Gastroesophageal sphincter (tissue), 4 donors: ENCODE results near the gene FPR1. TPM values are rescaled to one million over a fixed set of nuclear protein-coding genes. Genes with fewer than 3 reads are reported as not detected.

ENCODE experiments used
- ATAC-seq: fragments of 150-250 bp; one replicate; pipeline ENCODE4 v1.9.1; 2016; ENCODE audit warnings: mild to moderate bottlenecking, moderate library complexity
- H3K27ac ChIP-seq, 4 donors: fragments of 200-600 bp; sonication (generic) in 3 of 4; 1 replicate in 3 of 4; 2 replicates in 1 of 4; pipeline ENCODE4 v1.5.1; 2016 to 2019
- H3K27me3 ChIP-seq: fragments of 200-600 bp; sonication (generic); one replicate; pipeline ENCODE4 v1.5.1; 2019
- H3K36me3 ChIP-seq, 2 donors: fragments of 200-600 bp; sonication (generic); one replicate each; pipeline ENCODE4 v1.5.1; 2019; ENCODE audit warnings: control low read depth in 1 of 2
- H3K4me1 ChIP-seq, 3 donors: fragments of 200-600 bp; sonication (generic); 1 replicate in 2 of 3; 2 replicates in 1 of 3; pipeline ENCODE4 v1.5.1; 2016 to 2019; ENCODE audit warnings: control low read depth in 2 of 3
- H3K4me3 ChIP-seq, 2 donors: fragments of 200-600 bp; sonication (generic); one replicate each; pipeline ENCODE4 v1.5.1; 2019; ENCODE audit warnings: mild to moderate bottlenecking in 1 of 2, moderate library complexity in 1 of 2
- H3K9me3 ChIP-seq, 3 donors: fragments of 200-600 bp; sonication (generic); one replicate each; pipeline ENCODE4 v1.5.1; 2017 to 2019; ENCODE audit warnings: control low read depth in 2 of 3
- EP300 ChIP-seq: sonication (generic); formaldehyde crosslinking; IDR thresholded peaks from one replicate; pipeline ENCODE4 v1.6.1; 2017; ENCODE audit warnings: antibody characterized with exemption, mild to moderate bottlenecking
- POLR2A ChIP-seq, 2 donors: fragments of 450-650 bp; IDR thresholded peaks; one replicate each; pipeline ENCODE4 v1.6.1; 2017; ENCODE audit warnings: antibody characterized with exemption in 2 of 2, mild to moderate bottlenecking in 2 of 2, moderate library complexity in 1 of 2
- POLR2AphosphoS5 ChIP-seq: sonication (generic); formaldehyde crosslinking; IDR thresholded peaks from one replicate; pipeline ENCODE4 v1.6.1; 2017; ENCODE audit warnings: antibody characterized with exemption
- WGBS, 2 donors: methylation state at CpG; one replicate each; pipeline ENCODE4 v1.1.5; 2018; ENCODE audit warnings: low coverage in 1 of 2; 5-methylcytosine and 5-hydroxymethylcytosine counted together
- total RNA-seq, 4 donors: library from RNA; depleted of rRNA; stranded (reverse); fragments of >200 nt; gene quantifications; one replicate each; pipeline ENCODE4 v1.1.0, GENCODE V29; 2016
- TF ChIP-seq, protein P1 (sequence below), 4 experiments: fragments of 200-600 bp in 2 of 4; fragments of 450-650 bp in 2 of 4; sonication (generic) in 1 of 4; IDR thresholded peaks; one replicate each; pipeline ENCODE4 v1.5.1; 2017 to 2019; ENCODE audit warnings: antibody characterized with exemption in 4 of 4, mild to moderate bottlenecking in 2 of 4, moderate library complexity in 2 of 4

The FPR1 gene
- total RNA-seq, 4 donors from 2014 or later = 0.93 to 19.8 (median 9.2) TPM

DNA sequence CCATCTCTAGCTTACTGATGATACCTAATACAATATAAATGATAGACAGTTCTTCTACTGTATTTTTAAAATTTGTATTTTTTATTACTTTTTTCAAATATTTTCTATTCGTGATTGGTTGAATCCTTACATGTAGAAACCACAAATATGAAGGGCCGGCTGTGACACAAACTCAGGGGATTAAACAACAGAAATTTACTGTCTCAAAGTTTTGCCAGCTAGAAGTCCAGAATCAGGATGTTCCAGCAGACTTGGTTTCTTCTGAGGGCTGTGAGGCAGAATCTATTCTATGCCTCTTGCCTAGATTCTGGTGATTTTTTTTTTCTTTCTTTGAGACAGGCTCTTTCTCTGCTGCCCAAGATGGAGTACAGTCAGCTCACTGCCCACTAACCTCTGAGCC lies 13.8 kb downstream of the FPR1 start:
- Histone ChIP-seq H3K27ac (no peak overlapping the region), H3K4me3 (no peak overlapping the region), H3K27me3 (peaks cover 76% of the 10 kb centered on the region), H3K4me1 (no peaks in the 10 kb centered on the region), H3K36me3 (no peaks in the 10 kb centered on the region), H3K9me3 (no peaks in the 10 kb centered on the region)
- ATAC-seq = no peak
- 52 to 57% methylated on average over 2 of the region's 2 CpGs for WGBS, 2 donors
- TF ChIP-seq POLR2A (IDR thresholded peaks at IDR 0.05) (no peak), POLR2AphosphoS5 (no peak), EP300 (no peak)
- TF ChIP-seq, protein P1, sequence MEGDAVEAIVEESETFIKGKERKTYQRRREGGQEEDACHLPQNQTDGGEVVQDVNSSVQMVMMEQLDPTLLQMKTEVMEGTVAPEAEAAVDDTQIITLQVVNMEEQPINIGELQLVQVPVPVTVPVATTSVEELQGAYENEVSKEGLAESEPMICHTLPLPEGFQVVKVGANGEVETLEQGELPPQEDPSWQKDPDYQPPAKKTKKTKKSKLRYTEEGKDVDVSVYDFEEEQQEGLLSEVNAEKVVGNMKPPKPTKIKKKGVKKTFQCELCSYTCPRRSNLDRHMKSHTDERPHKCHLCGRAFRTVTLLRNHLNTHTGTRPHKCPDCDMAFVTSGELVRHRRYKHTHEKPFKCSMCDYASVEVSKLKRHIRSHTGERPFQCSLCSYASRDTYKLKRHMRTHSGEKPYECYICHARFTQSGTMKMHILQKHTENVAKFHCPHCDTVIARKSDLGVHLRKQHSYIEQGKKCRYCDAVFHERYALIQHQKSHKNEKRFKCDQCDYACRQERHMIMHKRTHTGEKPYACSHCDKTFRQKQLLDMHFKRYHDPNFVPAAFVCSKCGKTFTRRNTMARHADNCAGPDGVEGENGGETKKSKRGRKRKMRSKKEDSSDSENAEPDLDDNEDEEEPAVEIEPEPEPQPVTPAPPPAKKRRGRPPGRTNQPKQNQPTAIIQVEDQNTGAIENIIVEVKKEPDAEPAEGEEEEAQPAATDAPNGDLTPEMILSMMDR (IDR thresholded peaks at IDR 0.05) = no peak

DNA sequence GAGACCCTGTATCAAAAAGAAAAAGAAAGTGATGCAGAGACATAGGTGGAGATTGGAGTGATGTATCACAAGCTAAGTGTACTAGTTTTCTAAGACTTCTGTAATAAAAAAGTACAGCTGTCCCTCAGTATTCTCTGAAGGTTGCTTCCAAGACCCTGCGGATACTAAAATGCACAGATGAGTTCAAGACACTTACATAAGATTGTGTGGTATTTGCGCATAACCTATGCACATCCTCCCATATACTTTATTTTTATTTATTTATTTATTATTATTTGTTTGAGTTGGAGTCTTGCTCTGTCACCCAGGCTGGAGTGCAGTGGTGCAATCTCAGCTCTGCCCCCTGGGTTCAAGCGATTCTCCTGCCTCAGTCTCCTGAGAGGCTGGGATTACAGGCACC lies 14.3 kb downstream of the FPR1 start:
- WGBS, 2 donors = 96 to 100% methylated on average over 2 to 3 of the region's 3 CpGs

GRCh38 chr19:51735759-51736449 lies 15.8 kb downstream of the FPR1 start:
- WGBS, 2 donors = 58 to 73% methylated on average over 4 of the region's 10 CpGs
- H3K27ac ChIP-seq = no peak overlapping the region
- H3K4me1 ChIP-seq = no peaks in the 10 kb centered on the region
- H3K36me3 ChIP-seq = no peaks in the 10 kb centered on the region
- no peak overlapping the region for H3K4me3 ChIP-seq
- H3K9me3 ChIP-seq = peaks cover 0 to 3% (median 0%) of the 10 kb centered on the region in 3 donors
- TF ChIP-seq, protein P1 (IDR thresholded peaks at IDR 0.05) = no peak
- TF ChIP-seq POLR2A (IDR thresholded peaks at IDR 0.05) (no peak), POLR2AphosphoS5 (no peak), EP300 (no peak)
- peaks cover 80% of the 10 kb centered on the region for H3K27me3 ChIP-seq
- peak; percentile 81 for ATAC-seq

More for the DNA sequence above, 14.3 kb downstream of the FPR1 start:
- no peak overlapping the region for H3K27ac ChIP-seq
- TF ChIP-seq, protein P1 (IDR thresholded peaks at IDR 0.05) = no peak
- TF ChIP-seq EP300 = no peak
- TF ChIP-seq POLR2AphosphoS5 = no peak
- no peak for TF ChIP-seq POLR2A (IDR thresholded peaks at IDR 0.05)
- no peak for ATAC-seq
- no peaks in the 10 kb centered on the region for H3K9me3 ChIP-seq
- H3K4me3 ChIP-seq = no peak overlapping the region
- H3K27me3 ChIP-seq = peaks cover 77% of the 10 kb centered on the region
- H3K36me3 ChIP-seq = no peaks in the 10 kb centered on the region
- no peaks in the 10 kb centered on the region for H3K4me1 ChIP-seq

DNA sequence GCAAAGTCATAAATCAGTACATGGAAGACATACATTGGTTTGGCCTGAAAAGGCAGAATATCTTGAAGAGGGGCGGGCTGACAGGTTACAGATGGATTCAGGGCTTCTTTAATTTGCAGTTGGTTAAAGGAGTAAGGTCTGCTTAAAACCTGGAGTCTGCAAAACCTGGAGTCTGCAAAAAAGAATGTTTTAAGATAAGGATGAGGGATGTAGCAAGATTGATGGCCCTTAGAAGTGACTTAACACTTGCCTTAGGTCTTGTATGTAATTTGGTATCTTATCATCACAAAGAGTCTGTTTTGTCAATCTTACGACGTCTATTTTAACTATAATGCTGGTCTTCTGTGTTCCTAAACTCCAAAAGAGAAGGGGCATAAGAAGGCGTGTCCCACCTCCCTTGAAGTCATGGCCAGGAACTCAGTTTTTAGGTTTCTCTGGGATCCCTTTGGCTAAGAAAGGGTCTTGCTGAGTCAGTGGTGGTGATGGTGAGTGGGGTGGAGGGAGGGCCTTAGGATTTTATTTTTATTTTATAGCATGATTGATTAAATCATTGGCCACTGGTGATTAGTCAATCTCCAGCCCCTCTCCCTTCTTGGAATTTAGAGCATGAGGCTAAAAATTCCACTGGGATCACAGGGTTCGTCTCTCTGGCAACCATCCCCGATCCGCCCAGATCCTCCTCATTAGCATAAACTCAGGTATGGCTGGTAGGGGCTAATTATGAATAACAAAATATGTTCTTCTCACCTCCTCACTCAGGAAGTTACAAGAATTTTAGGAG lies 17.7 kb downstream of the FPR1 start:
- peaks cover 0 to 9% (median 0%) of the 10 kb centered on the region in 3 donors for H3K9me3 ChIP-seq
- H3K27me3 ChIP-seq = peaks cover 91% of the 10 kb centered on the region
- TF ChIP-seq POLR2A (IDR thresholded peaks at IDR 0.05) (no peak), EP300 (no peak), POLR2AphosphoS5 (no peak)
- TF ChIP-seq, protein P1 (IDR thresholded peaks at IDR 0.05) = no peak
- 38% methylated on average over 7 of the region's 7 CpGs for WGBS, 2 donors
- H3K27ac ChIP-seq = no peak overlapping the region
- H3K4me1 ChIP-seq = no peaks in the 10 kb centered on the region
- no peak for ATAC-seq
- no peaks in the 10 kb centered on the region for H3K36me3 ChIP-seq
- no peak overlapping the region for H3K4me3 ChIP-seq
